ENCODE data around the gene MMD.

DNA sequence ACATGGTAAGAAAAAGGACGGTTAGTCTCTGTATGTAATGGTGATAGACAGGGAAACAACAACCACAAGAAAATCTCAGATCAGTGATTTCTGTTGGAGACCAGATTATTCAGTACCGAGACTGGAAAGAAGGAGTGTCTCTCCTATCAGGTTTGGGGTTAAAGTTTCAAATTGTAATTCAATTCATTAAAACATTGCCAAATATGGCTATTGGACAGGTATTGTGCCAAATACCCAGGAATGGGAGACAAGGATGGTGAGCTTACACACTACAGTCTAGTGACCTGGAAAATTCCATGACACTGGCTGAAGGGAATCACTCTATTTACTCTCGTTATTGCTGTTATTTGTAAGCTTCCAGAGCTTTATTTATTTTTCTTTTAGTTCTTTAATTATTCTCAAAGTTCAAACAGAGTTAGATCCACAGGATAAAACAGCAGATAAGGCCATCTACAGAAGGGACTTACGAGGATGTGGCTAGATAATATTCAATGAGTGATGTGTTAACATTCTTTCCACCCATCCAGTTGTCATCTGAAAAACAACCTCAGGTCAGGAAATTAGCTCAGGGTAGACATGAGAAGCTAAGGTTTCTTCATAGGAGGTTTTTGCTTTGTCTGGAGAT, 25.1 kb upstream of the MMD start:
- TF ChIP-seq, protein P1, sequence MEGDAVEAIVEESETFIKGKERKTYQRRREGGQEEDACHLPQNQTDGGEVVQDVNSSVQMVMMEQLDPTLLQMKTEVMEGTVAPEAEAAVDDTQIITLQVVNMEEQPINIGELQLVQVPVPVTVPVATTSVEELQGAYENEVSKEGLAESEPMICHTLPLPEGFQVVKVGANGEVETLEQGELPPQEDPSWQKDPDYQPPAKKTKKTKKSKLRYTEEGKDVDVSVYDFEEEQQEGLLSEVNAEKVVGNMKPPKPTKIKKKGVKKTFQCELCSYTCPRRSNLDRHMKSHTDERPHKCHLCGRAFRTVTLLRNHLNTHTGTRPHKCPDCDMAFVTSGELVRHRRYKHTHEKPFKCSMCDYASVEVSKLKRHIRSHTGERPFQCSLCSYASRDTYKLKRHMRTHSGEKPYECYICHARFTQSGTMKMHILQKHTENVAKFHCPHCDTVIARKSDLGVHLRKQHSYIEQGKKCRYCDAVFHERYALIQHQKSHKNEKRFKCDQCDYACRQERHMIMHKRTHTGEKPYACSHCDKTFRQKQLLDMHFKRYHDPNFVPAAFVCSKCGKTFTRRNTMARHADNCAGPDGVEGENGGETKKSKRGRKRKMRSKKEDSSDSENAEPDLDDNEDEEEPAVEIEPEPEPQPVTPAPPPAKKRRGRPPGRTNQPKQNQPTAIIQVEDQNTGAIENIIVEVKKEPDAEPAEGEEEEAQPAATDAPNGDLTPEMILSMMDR (IDR thresholded peaks at IDR 0.05), result no peak
- no peak for TF ChIP-seq POLR2A (IDR thresholded peaks at IDR 0.05)

Data from heart left ventricle (tissue), 13 donors.